Measurements from ENCODE around the gene LAMC1.
"Not testable (repeated sequence)": the region's sequence is repeated elsewhere in the genome, so short reads cannot be mapped to it uniquely, and the experiment has no call there.

The LAMC1 gene

GRCh38 chr1:183110326-183110880 is 87.2 kb downstream of the LAMC1 start:
- no peak for DNase-seq

- DNase-seq: no peak
Observed at GRCh38 chr1:183114441-183114840, 91.2 kb downstream of the LAMC1 start.

GRCh38 chr1:183116416-183116815 is 93.2 kb downstream of the LAMC1 start:
- no peak for DNase-seq

GRCh38 chr1:183121609-183122008 is 98.4 kb downstream of the LAMC1 start:
- DNase-seq: no peak

GRCh38 chr1:183124259-183124658 is 101.0 kb downstream of the LAMC1 start:
- DNase-seq: peak; percentile 56 to 88 (median 63)

- peak in 1 of 3 experiments; percentile 60 for DNase-seq
Observed at GRCh38 chr1:183125279-183125999, 102.2 kb downstream of the LAMC1 start.

GRCh38 chr1:183126000-183126366 is 102.8 kb downstream of the LAMC1 start:
- no peak for DNase-seq

GRCh38 chr1:183126528-183126927 is 103.3 kb downstream of the LAMC1 start:
- no peak for DNase-seq

GRCh38 chr1:183129921-183130690 is 106.9 kb downstream of the LAMC1 start:
- DNase-seq: no peak

GRCh38 chr1:183131166-183131565 is 107.9 kb downstream of the LAMC1 start:
- DNase-seq: no peak

- no peak for DNase-seq
Observed at GRCh38 chr1:183135336-183135735, 112.1 kb downstream of the LAMC1 start.

GRCh38 chr1:183137782-183138181 is 114.6 kb downstream of the LAMC1 start:
- DNase-seq: no peak

GRCh38 chr1:183138301-183138700 is 115.1 kb downstream of the LAMC1 start:
- no peak for DNase-seq

- DNase-seq: peak in 1 of 3 experiments; percentile 36
Observed at GRCh38 chr1:183139281-183139942, 116.2 kb downstream of the LAMC1 start.

- no peak for DNase-seq
Observed at GRCh38 chr1:183140633-183141032, 117.4 kb downstream of the LAMC1 start.

GRCh38 chr1:183142171-183142570 is 119.0 kb downstream of the LAMC1 start:
- no peak for DNase-seq

- DNase-seq: no peak
Observed at GRCh38 chr1:183143576-183144315, 120.5 kb downstream of the LAMC1 start.

- DNase-seq: no peak
Observed at GRCh38 chr1:183144752-183145151, 121.5 kb downstream of the LAMC1 start.

GRCh38 chr1:183147735-183148134 is 124.5 kb downstream of the LAMC1 start:
- DNase-seq: no peak

GRCh38 chr1:183148599-183148998 is 125.4 kb downstream of the LAMC1 start:
- peak in 1 of 3 experiments; percentile 48 for DNase-seq

GRCh38 chr1:183149273-183149672 is 126.1 kb downstream of the LAMC1 start:
- no peak for DNase-seq

- not testable (repeated sequence) for DNase-seq
Observed at GRCh38 chr1:183150032-183150431, 126.8 kb downstream of the LAMC1 start.

GRCh38 chr1:183150445-183150844 is 127.2 kb downstream of the LAMC1 start:
- DNase-seq: no peak
